CD4-positive, alpha-beta T cell treated with Interferon alpha-2 for 1 hour (primary cell): ENCODE measurements around the gene RPL38.

Source experiments
- DNase-seq, 2 donors: peaks; one replicate each; pipeline ENCODE4 v3.0.0-alpha.2; 2020 to 2022

RPL38 gene

DNA sequence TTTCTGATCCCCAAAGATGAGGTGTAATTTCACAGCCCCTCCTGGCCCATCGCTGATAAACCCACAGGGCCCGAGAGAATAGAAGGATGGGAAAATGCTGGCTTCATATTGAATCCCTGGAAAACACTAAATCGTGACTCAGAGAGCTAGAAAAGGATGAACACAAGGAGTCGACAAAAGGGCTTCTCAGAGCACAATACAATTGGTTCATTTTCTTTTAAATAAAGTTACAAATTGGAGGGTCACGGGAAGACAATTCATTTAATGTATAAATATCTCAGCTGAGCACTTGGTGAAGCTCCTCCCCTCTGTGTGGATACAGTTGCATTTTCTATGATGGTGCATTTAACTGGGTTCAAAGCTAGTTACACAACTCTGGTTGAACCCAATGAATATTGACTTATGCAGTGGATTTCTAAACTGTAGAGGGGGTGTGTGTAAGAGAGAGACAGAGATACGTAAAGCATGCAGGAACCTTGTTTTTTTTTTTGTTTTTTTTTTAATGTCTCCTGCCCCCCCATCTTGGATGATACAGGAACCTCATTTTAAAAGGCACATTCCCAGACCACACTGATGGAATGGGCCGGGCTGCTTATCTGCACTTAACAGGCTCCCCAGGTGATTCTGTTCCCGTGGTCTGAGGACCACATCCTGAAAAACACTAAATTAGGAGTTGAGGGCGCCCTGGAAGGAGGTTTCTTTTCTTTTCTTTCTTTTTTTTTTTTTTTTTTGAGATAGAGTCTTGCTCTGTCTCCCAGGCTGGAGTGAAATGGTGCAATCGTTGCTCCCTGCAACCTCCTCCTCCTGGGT is 24.0 kb downstream of the RPL38 start:
- no peak for DNase-seq

DNA sequence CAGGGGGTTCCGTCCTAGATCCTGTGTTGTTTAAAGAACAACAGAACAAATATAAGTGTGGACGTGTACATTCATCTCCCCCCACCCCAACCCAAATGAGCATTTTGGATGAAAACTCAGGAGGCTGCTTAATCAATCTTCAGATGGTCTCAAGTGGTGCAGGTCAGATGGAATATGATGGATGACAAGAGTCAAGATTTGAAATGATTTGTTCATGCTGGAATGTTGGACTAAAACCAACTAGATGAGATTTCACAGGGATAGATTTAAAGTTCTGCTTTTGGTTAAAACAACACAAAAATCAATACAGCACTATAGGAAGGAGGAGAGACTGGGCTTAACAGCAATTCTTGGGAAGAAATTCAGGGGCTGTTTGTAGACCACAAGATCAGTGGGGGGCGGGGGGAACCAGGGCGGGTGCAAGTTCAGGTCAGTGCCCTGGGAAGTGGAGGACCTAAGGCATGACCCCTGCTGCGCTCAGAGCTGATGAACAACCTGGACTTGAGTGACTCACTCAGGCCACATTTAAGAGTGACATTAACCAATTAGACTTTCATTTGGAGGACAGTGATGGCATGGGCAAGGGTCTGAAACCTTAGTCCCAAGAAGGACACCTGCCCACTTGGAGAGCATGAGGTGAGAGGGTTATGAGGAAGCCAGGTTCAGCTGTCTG is 25.0 kb downstream of the RPL38 start:
- DNase-seq, result no peak

DNA sequence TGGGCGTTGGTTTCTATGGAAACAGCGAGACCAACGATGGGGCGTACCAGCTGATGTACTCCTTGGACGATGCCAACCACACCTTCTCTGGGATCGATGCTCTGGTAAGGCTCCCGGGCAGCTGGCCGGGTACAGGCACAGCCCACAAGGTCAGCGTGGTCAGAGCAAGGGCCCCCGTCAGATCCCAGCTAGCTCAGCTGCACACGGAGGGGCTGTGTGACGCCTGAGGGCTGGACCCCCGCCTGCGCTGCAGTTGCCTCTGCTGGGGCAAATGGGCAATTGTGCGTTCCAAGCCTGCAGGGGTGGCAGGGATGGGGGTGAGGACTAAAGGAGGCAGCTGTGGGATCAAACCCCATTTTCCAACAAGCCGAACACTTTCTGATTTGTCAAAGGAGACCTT is 27.4 kb downstream of the RPL38 start:
- no peak for DNase-seq

DNA sequence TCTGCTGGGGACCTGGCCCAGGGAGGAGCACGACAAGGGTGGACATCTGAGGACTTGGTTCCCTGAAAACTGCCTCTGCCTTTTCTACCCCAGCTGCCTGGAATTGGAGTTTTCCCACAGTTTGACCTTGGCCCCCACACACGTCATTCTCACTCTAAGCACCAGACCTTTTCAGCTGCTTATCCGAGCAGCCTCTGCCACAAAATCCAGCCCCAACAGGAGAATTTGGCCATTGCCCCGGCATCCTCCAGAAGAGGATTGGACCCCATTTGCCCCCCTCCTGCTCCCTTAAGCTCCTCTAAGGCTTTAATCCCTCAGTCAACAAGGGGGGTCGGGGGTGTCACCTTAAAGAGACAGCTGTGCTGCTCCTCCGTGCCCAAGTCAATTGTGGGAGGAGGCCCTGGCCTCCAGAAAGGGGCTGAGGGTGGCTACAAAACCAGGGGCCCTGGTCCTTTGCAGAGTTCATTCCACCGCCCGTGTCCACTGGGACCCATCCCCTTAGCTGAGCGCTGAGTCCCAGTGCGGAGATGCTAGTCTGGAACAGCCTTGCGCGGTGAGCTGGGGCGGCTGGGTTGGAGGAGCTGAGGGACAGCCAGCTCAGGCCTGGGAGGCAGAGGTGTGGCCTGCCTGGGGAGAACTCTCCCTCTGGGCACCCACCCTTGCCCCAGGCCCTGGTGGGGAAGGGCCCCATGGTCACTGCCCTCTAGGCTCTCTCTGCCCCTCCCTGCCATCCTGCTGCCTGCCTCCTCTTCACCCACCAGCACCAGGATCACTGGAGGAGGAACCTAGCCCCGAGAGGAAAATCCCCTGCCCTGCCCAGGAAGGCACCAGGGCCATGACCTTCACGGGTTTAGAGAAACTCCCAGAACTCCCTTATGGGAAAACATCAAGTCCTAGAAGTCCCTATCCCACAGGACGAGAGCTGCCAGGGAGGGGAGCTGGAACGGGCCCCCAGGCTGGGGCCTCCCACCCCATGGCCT is 28.7 kb downstream of the RPL38 start:
- DNase-seq, result no peak

DNA sequence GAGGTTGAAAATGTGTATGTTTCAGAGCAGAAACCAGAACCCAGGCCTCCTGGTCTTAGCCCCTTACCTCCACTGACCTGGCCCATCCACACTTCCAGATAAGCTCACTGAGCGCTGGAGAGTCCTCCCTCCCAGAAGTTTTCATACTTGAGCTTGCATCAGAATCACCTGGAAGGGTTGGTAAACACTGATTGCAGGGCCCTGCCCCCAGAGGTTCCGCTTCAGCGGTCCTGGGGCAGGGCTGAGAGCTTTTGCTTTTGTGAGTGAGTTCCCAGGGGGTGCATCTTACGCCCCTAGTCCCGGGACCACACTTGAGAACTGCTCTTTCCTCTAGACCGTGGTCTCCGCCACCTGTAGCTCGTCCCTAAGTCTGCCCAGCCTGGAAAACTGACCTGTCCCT is 30.5 kb downstream of the RPL38 start:
- no peak for DNase-seq

DNA sequence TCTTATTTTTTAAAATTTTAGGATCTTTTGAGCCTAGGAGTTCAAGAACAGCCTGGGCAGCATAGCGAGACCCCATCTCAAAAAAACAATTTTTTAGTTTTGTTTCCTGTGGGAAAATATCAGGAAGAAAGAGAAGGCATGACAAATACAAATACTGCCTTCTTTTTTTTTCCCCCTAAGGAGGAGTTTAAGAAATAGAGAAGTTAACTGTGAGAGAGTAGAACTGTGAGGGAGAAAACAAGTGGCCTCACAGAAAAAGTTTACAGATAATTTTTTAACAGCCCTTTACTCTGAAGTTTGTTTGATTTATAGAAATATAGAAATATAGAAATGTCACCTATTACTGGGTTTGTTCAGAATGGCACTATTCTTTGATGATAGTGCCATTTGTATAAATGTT is 31.0 kb downstream of the RPL38 start:
- no peak for DNase-seq

DNA sequence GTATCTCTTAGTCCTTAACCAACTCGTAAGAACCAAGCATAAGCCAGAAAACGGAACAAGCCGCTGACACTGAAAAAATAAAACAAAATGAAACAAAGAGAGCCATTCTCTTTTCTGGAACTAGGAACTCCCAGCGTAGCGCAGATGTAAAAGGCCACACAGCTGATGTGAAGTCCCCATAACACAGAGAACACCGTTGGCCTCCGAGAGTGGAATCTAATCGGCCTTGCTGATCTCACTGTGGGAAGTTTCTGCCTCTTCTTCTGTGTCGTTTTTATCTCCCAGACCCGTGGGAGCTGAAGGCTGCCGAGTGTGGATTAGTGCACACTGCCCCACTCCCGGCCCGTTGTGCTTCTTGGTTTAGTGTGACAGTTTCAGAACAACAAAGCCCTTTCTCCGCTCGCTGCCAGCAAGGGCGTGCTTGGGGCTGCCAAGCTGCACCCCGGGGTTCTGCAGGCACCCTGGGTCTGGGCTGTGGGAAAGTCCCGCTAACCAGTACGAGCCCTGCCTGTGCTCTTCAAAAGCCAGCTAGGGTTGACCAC is 31.6 kb downstream of the RPL38 start:
- DNase-seq, result peak in 1 of 2 donors; percentile 16

DNA sequence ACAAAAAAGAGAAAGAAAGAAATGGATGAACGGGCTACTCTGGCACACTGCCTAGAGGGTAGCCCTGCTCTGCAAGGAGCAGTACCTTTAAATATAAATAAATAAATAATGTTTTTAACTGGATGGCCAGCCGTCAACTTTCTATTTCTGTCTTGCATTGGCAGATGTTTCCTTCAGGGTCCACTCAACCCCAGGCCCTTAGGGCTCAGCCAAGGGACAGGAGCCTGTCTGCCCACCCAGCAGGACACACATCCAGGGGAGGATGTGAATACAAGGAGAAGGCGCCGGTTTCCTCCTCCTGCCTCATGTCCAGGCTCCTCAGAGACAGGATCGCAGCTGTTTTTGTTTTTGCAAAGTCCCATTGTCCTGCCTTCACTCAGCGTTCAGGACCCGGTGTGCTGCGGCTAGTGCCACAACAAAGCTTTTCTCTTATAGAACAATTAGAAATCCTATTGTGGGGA is 32.5 kb downstream of the RPL38 start:
- no peak for DNase-seq

DNA sequence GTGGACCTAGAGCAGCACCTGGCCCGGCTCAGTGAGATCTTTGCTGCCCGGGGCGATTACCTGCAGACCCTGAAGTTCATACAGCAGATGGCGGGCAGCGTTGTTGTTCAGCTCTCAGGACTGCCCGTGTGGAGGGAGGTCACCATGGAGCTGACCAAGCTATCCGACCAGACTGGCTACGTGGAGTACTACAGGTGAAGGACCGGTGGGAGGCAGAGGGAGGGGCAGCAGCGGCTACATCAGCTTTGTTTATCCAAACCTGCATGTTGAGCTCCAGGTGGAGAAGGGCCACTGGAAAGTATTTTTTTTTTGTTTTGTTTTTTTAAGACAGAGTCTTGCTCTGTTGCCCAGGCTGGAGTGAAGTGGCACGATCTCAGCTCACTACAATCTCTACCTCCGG is 33.8 kb downstream of the RPL38 start:
- DNase-seq, result no peak

DNA sequence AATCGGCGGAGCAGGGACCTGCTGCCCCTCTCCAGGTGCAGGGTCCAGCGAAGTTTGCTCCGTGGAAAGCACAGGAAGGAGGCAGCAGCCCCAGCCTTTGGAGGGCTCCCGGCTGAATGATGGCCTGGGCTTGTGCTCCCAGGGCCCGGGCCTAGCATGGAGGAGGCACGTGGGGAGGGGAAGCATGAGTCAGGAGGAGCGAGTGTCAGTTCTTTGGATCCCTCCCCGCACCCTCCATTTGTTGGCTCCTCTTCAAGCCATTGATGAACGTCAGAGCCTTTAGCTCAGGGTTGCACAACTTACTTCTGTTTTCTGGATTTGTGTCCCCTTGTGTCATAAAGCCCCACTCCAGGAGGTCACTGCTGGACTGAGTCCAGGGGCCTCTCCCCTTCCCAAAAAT is 35.7 kb downstream of the RPL38 start:
- peak in 1 of 2 donors; percentile 63 for DNase-seq

DNA sequence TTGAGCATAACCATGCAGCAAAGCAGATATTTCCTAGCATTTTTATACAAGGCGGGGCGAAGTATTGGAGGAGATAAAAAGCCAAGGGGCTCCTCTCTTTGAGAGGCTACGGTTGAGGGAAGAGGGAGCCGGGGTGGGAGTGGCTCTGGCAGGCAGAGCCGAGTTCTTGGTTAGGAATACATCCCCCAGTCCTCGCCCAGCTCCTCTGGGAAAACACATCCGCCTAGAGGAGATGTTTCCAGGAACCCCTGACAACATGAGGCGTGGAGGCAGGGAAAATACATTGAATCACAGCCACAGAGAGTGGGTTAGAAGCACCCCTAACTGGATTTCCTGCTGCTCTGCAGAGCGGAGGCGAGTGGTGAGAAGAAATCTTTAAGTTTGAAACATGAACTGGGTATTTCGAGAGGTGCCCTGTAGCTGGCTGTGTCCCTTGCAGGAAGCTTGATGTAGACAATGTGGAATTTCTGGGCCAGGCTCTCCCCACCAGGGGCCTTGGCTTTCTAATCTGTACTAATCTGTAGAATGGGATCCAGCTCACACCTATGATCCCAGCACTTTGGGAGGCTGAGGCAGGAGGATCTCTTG is 37.2 kb downstream of the RPL38 start:
- DNase-seq, result no peak

DNA sequence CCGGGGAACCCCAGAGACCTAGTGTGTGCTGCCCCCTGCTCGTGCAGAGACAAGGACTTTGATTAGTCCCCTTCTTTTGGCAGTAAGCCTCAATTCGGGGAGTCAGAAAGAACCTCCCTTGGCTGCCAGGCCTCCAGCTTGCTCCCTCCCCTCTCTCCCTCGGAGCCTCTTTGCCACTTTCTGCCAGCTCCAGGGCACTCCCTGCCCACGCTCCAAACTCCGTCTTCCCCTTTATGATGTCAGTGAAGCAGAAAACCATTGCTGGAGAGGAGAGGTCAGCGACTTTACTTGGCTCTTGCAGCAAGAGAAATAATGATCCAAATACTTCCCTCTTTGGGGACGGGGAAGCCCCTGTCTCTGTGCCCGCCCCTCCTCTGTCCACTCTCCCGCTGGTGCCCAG is 38.0 kb downstream of the RPL38 start:
- DNase-seq, result peak in 1 of 2 donors; percentile 3

DNA sequence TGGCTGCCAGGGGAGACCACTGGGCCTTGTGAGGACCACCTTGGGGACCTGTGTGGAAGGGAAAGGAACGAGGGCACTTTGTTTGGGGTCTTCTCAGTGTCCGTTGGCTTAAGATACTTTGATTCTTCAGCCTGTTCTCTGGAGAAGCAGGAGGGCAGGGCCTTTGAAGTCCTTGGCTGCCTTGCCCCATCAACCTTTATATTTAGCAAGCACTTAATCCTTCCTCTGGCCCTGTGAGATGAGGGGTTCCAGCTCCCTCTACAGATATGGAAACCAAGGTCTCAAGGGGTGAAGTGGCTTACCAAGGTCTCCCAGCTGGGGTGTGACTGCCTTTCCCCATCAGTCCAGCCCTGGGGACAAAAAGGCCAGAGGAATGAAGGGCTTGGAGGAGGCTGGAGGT is 38.4 kb downstream of the RPL38 start:
- DNase-seq, result no peak

DNA sequence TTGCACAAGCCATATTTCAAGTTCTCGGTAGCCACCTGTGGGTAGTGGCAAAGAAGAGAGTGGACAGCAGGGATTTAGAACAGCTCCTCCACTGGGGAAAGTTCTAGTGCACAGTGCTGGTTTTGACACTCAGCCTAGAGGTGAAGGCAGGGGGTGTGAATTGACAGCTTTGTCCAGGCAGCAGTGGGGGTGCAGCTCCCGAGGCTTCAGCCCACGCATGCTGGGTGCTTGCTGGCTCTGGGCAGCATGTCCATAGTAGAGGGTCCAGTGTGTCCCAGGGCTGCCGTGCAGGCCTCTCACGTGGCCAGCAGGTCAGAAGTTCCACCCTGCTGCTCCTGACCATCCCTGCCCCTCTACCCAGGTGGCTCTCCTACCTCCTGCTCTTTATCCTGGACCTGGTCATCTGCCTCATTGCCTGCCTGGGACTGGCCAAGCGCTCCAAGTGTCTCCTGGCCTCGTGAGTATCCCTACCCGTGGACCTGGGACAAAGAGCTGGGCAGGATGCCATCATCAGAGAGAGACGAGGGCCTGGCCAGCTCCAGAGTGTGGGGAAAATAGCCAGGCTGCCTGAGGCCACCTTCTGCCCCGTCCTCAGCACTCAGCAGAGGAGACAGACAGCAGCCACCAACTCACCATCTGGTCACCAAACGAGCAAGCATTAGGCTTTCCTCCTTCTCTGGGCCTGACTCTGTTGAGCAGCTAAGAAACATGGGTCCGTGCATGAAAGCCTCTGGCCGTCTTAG is 39.7 kb downstream of the RPL38 start:
- no peak for DNase-seq

DNA sequence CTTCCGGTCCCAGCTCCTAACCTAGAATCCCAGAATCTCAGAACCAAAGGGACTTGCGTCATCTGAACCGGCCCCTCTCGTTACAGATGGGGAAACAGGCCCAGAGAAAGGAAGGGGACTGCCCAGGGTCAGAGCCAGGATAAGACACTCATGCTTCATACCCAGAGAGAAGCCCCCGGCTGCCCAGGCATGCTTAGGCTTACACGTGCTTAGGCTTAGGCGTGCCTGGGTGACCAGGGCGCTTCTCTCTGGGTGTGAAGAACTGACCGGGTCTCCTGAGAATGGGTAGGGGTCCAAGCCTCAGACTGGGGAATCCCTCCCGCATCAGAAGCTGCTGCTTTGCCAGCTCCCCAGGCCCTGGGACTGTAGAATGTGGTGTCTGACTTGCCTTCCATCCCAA is 40.6 kb downstream of the RPL38 start:
- no peak for DNase-seq

DNA sequence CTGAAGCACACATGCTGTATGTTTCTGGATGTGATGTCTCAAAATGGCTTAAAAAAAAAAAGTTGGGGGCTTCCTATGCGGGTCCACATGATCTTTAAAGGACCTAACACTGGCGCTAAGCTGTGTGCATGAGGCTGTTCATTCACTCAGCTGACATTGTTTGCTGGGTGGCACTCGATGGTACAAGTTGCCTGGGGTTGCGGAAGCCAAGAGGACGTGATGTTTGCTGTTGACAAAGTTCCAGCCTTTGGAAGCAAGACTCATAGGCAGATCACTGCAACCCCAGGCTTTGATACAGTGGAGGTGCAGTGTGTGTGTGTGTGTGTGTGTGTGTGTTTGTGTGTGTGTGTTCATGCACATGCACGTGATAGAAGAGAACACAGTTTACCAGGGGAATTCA is 41.1 kb downstream of the RPL38 start:
- no peak for DNase-seq

DNA sequence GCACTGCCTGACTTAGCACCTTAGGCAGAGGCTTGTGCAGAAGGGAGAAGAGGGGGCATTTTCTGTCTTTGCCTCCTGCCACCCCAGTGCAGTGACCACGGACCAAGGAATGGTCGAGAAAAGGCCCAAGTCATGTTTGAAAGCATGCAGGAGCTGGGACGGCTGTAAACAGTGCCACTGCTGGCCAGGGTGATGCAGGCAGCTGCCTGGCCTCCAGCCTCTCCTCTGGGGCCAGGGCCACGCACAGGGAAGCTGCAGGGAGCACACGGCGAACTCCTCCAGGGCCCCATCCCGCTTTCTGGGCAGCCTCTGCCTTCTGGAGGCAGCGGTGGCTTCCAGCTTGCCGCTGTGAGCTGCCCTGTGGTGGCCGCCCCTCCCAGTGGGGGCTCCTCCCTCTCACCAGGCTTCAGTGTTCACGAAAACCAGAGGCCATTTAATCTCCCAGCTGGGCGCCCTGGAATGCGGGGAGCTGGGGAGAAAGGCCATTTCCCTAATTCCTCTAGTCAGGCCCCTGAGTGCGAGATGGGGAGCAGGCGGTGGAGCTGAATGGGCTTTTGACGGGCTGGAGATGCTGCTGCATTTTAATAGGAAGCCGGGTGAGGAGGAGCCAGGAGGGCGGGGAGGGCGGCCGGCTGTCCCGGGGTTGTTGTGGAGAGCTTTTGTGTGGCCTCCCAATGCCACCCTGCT is 41.8 kb downstream of the RPL38 start:
- no peak for DNase-seq

DNA sequence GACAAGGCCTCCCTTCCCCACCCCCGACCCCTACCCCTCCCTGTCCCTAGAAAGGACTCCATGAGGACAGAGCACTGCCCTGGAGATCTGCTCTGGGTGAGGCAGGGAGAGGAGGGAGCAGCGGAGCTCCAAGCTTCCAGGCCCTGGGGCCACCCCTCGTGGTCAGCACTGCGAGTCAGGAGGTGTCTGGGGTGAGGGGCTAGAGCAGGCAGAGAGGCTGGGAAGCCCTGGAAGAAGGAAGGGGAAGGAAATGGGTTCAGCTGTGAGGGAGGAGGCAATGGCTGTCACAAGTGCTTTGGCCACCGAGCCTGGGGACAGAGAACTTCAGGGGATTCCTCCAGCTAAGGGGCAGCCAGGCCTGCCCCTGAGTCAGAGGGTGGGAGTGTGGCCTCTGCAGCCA is 42.4 kb downstream of the RPL38 start:
- DNase-seq, result no peak

DNA sequence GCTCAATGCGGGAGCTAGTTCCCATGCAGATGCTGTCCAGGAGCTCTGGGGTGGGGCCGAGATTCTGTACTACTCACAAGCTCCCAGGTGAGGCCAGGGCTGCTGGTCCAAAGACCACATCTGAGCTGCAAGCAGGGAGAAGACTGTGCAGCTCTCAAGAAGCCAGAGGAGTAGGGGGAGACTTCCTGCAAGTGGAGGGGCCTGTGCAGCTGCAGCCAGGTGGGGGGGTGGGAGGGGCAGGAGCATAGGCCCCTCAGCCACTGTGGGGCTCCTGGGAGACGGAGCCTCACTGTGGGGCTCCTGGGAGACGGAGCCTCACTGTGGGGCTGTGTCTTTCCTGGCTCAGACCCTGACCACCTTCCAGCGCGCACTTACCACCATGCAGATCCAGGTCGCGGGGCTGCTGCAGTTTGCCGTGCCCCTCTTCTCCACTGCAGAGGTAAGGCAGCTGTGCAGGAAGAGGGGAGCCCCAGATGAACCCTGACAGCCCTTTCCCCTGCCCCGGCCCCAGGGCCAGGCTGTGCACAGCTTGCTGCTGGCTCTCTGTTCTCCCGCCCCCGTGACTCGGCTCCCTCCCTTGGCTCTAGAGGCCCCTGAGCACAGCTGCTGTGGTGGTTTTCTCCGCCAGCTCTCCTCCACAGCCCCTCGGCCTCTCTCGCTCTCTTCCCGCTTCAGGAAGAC is 46.3 kb downstream of the RPL38 start:
- no peak for DNase-seq

DNA sequence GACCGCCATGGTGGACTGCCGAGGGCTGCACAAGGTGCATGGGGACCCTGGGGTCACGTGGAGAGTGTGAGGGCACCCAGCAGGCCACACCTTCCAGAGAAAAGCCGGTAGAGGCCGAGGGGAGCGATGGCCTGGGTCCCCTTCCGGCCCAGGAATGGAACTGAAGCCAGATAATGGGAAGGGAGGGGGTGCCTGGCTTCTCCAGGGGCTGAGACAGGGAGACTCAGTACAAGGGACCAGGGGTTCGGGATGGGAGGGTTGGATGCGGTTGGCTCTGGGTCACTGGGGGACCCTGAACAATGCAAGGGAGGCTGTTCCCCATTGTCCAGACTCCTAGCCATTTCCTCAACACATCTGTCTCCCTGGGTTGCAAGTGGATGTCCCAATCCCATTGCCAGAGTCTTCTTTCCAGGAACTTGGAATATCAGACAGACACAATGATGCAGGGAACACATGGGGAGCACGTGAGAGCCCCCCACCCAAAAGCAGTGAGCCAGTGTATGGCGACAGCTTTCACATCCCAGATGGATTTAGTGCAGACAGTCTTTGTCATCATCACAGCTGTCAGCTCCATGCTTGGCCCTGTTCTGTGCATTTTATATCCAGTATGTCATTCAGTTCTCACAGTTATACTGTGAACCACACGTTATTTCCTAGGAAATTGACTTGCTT is 47.0 kb downstream of the RPL38 start:
- DNase-seq, result no peak
